NCI-H1694 treated with DMSO at 0.1 percent for 48 hours (cell line): Measurements from ENCODE around the gene GALR3.

Experiments
- DNase-seq: peaks from one replicate; lab custom pipeline; 2025; lab: John Stamatoyannopoulos, UW

Gene GALR3

GRCh38 chr22:37803195-37803638, 20.0 kb upstream of the GALR3 start:
- DNase-seq: no peak

DNA sequence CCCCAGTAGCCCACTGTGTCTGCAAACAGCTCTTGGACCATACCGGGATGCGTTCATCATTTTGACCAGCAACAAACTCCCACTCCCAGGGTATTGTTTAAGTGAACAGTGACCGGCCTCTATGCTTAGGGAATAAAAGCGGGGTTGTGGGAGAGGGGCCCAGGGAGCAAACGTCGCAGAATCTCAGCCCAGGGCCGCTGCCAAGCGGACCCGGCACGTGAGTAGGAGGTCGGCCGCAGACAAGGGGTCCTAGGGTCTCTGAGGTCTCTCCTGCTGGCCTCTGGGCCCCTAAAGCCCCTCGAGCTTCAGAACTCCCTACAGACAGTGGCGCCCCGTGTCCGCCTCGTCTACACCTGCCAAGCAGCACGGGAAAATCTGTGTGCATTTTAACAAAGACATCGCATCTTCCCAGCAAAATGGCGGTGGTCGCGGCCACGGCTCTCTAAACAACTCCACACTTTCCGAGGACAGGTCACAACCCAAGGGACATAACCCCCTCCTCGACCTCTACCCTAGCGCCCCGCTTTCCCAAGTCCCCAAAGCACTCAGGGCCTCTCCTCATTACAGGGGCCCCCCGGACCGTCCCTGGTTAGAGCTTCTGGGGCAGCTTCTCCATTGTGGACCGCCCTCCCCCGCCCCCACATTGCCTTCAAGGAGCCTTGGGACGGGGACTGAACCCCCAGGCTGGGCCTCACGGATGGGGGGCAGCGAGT, 19.4 kb upstream of the GALR3 start:
- no peak for DNase-seq

DNA sequence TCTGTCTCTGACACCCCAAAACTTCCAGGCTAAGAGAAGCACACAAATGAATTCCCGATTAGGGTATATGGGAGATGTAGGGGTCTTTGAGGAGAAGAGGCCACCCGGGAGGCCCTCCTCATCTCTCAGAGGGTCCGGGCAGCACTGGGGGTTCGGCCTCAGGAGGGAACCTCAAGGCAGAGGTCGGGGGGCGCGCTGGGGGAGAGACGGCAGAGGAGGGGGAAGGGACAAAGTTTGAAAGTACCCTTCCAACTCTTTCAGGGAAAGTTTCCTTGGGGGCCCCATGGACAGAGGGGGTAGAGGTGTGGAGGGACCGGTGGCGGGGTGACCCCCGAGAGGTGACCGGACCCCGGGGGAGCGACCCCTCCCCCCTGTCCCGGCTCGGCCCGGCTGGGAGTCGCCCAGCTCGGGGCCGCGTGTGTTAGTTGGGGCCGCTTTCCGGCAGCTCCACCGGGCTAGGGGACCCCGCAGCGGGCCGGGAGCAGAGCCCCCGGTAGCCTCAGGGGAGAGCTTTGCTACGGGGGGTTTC, 18.8 kb upstream of the GALR3 start:
- DNase-seq: no peak

DNA sequence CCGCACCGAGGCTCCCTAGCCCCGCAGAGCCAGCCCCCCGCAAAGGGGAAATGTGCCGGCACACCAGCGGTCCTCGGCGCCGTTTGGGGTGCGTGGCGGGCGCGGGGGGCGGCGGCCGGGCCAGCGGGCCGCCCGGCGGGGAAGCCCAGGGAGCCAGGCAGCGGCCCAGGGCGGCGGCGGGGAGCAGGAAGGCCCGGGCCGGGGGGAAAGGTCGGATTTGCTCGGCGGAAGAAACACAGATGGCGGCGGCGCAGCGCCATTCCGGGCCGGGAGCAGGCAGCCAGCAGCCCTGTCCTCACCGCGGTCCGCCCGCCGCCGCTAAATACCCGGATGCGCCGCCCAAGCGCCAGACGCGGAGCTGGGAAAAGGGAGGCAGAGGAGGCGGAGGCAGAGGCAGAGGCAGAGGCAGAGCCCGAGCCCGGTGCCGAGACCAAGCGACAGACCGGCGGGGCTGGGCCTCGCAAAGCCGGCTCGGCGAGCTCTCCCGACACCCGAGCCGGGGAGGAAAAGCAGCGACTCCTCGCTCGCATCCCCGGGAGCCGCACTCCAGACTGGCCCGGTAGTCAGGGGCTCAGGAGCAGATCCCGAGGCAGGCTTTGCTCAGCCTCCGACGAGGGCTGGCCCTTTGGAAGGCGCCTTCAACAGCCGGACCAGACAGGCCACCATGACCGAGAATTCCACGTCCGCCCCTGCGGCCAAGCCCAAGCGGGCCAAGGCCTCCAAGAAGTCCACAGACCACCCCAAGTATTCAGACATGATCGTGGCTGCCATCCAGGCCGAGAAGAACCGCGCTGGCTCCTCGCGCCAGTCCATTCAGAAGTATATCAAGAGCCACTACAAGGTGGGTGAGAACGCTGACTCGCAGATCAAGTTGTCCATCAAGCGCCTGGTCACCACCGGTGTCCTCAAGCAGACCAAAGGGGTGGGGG, 18.0 kb upstream of the GALR3 start:
- DNase-seq: peak; percentile 46

- DNase-seq: no peak
These were observed 17.3 kb upstream of the GALR3 start for GRCh38 chr22:37805810-37806277.

- no peak for DNase-seq
These were observed 16.5 kb upstream of the GALR3 start for GRCh38 chr22:37806409-37807333.

- DNase-seq: peak; percentile 67
These were observed 15.5 kb upstream of the GALR3 start, which contains the start of gene GCAT for GRCh38 chr22:37807410-37808293. Gene GCAT, plus strand, starts transcription at chr22:37807934. Its CDS starts 34 bp downstream, at chr22:37807968.

GRCh38 chr22:37808294-37808657, 14.9 kb upstream of the GALR3 start:
- no peak for DNase-seq

- no peak for DNase-seq
These were observed 13.4 kb upstream of the GALR3 start for GRCh38 chr22:37809672-37810333.

- no peak for DNase-seq
These were observed 11.3 kb upstream of the GALR3 start for GRCh38 chr22:37811867-37812266.

- no peak for DNase-seq
These were observed 10.1 kb upstream of the GALR3 start for GRCh38 chr22:37812869-37813678.

DNA sequence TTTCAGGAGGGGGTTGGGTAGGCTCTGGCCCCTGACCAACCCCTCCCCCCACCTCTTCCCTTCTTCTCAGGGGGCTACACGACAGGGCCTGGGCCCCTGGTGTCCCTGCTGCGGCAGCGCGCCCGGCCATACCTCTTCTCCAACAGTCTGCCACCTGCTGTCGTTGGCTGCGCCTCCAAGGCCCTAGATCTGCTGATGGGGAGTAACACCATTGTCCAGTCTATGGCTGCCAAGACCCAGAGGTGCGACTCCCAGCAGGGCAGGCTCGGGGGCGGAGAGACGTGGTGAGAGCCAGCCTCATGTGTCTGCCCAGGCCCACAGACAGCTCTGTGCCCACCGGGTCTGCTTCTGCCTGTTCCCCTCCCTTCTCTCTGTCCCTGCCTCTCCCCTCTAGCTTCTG, 7.6 kb upstream of the GALR3 start:
- DNase-seq: no peak

DNA sequence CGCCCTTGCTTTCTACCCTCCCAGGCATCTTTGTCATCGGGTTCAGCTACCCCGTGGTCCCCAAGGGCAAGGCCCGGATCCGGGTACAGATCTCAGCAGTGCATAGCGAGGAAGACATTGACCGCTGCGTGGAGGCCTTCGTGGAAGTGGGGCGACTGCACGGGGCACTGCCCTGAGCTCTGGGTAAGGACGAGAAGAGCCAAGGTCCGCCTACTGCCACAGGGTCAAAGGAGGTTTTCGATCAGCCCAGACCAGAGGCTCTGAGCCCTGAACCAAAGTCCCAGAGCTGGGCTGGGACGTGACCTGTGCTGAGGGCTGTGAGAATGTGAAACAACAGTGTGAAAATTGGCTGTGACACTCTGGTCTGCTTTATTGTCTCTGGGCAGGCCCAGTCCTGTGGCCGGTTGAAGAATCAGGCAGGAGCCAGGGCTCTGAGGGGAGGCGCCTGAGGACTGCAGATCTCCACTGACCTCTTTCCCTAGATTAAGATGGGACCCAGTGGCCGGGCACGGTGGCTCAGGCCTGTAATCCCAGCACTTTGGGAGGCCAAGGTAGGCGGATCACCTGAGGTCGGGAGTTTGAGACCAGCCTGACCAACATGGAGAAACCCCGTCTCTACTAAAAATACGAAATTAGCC, 6.5 kb upstream of the GALR3 start:
- DNase-seq: no peak

DNA sequence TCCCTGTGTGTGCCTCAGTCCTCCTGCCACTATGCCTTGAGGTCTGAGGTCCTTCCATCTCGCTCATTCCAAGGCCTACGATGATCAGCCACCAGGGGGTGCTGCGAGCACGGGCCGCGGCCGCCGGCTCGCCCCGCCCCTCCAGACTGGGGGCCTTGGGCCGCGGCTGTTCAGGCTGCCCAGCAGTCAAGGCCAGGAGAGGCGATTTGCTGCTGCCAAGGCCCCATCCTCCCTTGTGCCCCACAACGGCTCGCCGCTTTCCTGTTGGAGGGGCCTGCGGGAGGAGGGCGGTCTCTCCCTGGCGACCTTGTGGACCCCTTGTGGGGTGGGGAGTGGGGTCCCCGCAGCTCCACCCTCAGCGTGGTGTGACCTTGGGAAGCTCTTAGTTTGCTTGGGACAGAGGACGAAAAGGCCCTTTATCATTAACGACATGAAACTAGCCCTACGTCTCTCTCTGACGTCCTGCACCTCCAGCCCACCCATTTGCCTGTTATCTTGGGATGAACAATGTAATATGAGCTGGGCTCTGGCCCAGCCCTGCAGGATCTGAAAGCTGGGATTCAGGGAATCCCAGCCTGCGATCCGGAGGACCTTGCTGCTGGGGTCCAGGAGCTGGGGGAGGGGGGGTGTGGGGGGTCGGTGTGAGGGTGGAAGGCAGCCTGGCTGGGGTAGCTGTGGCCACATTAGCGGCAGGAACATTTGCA, 5.3 kb upstream of the GALR3 start:
- peak; percentile 33 for DNase-seq

DNA sequence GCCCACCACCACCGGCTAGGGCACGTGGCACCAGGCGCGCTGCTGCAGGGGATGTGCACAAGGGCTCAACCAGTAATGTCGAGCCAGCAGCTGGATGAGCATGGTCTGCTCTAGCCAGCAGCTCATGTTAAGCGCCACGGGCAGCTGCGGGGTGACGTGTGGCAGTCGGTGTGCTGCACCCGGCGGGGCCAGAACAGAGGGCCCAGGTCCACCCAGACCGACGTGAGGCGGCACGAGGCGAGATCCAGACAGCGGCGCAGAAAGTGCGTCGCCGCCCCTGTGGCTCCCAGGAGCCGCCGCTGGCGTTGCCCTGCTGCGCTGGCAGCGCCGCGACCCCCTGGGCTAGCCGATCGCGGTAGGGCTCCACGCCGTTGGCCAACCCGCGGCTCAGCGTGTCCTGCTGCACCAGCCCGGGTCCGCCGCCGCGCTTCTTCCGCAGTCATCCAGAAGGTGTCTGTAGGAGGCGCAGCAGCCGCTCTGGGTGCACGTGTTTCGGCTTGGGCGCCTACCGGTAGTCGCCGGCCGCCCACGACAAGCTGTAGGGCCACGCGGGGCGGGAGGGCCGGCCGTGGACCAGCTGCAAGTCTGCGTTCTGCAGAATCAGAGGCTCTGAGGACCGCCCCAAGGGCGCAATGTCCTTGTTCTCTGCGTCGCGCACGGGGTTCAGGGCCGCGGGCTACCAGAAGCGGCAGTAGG, 4.6 kb upstream of the GALR3 start:
- no peak for DNase-seq

GRCh38 chr22:37819105-37819433, 4.1 kb upstream of the GALR3 start:
- DNase-seq: no peak

DNA sequence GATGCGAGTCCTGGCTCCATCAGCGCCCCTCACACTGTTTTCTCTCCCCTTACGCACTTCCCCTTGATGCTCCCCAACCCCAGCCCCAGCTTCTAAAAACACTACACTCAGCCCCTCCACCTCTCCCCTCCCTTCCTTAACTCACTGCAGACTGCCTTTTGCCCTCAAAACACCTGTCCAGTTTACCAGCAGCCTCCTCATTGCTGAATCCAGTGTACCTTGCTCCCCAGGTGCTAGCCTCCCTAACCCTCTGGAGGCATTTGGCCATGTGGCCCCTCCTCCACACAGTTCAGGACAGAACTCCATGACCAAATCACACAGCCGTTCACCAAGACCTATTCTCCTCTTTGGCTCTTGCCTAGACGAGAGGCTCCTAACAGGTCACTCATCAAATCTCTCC, 2.8 kb upstream of the GALR3 start:
- no peak for DNase-seq
